Measurements from ENCODE around the gene ADISSP.

GRCh38 chr20:3765171-3765882 lies 2.2 kb downstream of the ADISSP start:
- TF ChIP-seq CTCF (IDR thresholded peaks at IDR 0.05) (no peak), EZH2 (IDR thresholded peaks at IDR 0.05; ENCODE audit: borderline replicate concordance, insufficient read depth, low read depth, low read length, poor library complexity, severe bottlenecking) (no peak)

All from B cell (primary cell).